ENCODE measurements around the gene PRR5.
A peak's percentile ranks its signal among the peaks of the same experiment; 100 is the strongest.
"Not testable (repeated sequence)": the region's sequence is repeated elsewhere in the genome, so short reads cannot be mapped to it uniquely, and the experiment has no call there.

Gene PRR5

GRCh38 chr22:44701824-44702478 lies at the start of gene PRR5:
TSS of gene PRR5 (plus strand) at chr22:44702204. CDS start at chr22:44702475, 271 bp downstream.
- peak; percentile 88 to 91 for ATAC-seq (replicated peaks)
- H3K27ac Mint-ChIP-seq: peak within 1 kb of the TSS; percentile 37
- DNase-seq: peak; percentile 70
- peaks cover 15 to 18% of the 10 kb centered on the region in 2 donors for H3K4me1 Mint-ChIP-seq
- peaks cover 0 to 19% of the 10 kb centered on the region in 2 donors for H3K27me3 Mint-ChIP-seq
- peak within 1 kb of the TSS; percentile 78 to 84 for H3K4me3 Mint-ChIP-seq
- peaks cover 5 to 7% of the 10 kb centered on the region in 2 donors for H3K36me3 Mint-ChIP-seq
- no peaks in the 10 kb centered on the region for H3K9me3 Mint-ChIP-seq

DNA sequence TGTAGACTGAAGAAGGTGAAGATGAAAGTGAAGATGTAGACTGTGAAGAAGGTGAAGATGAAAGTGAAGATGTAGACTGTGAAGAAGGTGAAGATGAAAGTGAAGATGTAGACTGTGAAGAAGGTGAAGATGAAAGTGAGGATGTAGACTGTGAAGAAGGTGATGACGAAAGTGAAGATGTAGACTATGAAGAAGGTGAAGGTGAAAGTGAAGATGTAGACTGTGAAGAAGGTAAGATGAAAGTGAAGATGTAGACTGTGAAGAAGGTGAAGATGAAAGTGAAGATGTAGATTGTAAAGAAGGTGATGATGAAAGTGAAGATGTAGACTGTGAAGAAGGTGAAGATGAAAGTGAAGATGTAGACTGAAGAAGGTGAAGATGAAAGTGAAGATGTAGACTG lies 49.1 kb upstream of the PRR5 start:
- DNase-seq; H3K4me3 Mint-ChIP-seq; H3K36me3 Mint-ChIP-seq; H3K27ac Mint-ChIP-seq; H3K9me3 Mint-ChIP-seq; ATAC-seq (replicated peaks); H3K4me1 Mint-ChIP-seq: not testable (repeated sequence)
- peaks cover 9 to 20% of the 10 kb centered on the region in 2 donors for H3K27me3 Mint-ChIP-seq

GRCh38 chr22:44658311-44658953 lies 43.6 kb upstream of the PRR5 start:
- H3K4me3 Mint-ChIP-seq: no peak overlapping the region
- H3K27ac Mint-ChIP-seq: no peak overlapping the region
- peaks cover 3 to 23% of the 10 kb centered on the region in 2 donors for H3K4me1 Mint-ChIP-seq
- DNase-seq (no peak), ATAC-seq (replicated peaks) (no peak)
- no peaks in the 10 kb centered on the region for H3K36me3 Mint-ChIP-seq
- H3K9me3 Mint-ChIP-seq: no peaks in the 10 kb centered on the region
- peaks cover 4 to 29% of the 10 kb centered on the region in 2 donors for H3K27me3 Mint-ChIP-seq

GRCh38 chr22:44659140-44659539 lies 42.9 kb upstream of the PRR5 start:
- Mint-ChIP-seq H3K4me3 (no peak overlapping the region), H3K4me1 (peaks cover 6 to 30% of the 10 kb centered on the region in 2 donors), H3K9me3 (no peaks in the 10 kb centered on the region), H3K36me3 (no peaks in the 10 kb centered on the region), H3K27ac (no peak overlapping the region), H3K27me3 (peaks cover 4 to 29% of the 10 kb centered on the region in 2 donors)
- DNase-seq: no peak
- ATAC-seq (replicated peaks): no peak

DNA sequence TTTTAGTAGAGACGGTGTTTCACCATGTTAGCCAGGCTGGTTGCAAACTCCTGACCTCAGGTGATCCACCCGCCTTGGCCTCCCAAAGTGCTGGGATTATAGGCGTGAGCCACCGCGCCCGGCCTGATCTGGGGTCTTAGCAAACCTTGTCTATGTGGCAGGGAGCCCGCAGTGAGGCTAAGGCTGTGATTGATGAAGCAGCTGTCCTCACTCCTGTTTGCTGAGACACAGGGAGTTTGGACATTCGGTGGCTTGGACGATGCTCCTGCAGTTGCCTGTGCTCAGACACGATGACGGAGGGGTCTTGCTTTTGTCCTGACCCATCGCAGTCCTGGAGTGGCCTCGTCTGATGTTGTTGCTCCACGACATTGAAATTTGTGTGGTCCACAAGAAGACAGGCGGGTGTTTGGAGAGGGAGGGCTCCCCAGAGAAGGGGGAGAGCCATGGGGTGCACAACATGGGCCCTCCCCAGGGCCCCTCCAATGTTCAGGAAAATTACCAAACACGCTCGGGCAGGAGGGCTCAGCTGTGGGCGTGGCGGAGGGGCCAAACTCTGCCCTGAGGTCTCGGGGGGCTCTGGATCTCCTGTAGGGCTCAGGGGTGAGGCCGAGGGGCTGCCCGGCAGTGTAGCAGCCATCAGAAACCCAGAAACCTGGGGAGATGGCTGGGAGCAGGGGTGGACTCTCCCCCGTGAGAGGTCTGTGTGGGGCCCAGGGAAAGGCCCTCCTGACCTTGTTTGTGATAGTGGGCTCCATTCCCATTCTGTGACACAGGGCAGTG lies 41.8 kb upstream of the PRR5 start:
- H3K27me3 Mint-ChIP-seq: peaks cover 4 to 29% of the 10 kb centered on the region in 2 donors
- no peaks in the 10 kb centered on the region for H3K36me3 Mint-ChIP-seq
- H3K9me3 Mint-ChIP-seq: no peaks in the 10 kb centered on the region
- DNase-seq: no peak
- H3K27ac Mint-ChIP-seq: no peak overlapping the region
- no peak for ATAC-seq (replicated peaks)
- no peak overlapping the region for H3K4me3 Mint-ChIP-seq
- peaks cover 13 to 41% of the 10 kb centered on the region in 2 donors for H3K4me1 Mint-ChIP-seq

DNA sequence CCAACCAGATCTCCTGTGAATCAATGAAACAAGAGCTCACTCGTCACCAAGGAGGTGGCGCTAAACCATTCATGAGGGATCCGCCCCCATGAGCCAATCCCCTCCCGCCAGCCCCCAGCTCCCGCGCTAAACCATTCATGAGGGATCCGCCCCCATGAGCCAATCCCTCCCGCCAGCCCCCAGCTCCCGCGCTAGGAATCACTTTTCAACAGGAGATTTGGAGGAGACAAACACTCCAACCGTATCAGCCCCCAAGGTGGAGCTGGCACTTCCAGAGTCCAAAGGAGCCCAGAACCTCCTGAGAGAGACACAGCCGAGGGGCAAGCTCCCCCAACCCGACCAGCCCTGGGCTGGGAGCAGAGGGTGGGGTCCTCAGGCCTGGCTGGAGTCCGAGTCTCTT lies 40.9 kb upstream of the PRR5 start:
- peaks cover 9 to 29% of the 10 kb centered on the region in 2 donors for H3K27me3 Mint-ChIP-seq
- no peak for DNase-seq
- H3K4me3 Mint-ChIP-seq: no peak overlapping the region
- ATAC-seq (replicated peaks): no peak
- H3K9me3 Mint-ChIP-seq: no peaks in the 10 kb centered on the region
- H3K36me3 Mint-ChIP-seq: no peaks in the 10 kb centered on the region
- H3K4me1 Mint-ChIP-seq: peaks cover 13 to 43% of the 10 kb centered on the region in 2 donors
- no peak overlapping the region for H3K27ac Mint-ChIP-seq

GRCh38 chr22:44661659-44662569 lies 40.1 kb upstream of the PRR5 start:
- H3K9me3 Mint-ChIP-seq: no peaks in the 10 kb centered on the region
- H3K27ac Mint-ChIP-seq: no peak overlapping the region
- DNase-seq (no peak), ATAC-seq (replicated peaks) (peak; percentile 73 to 85)
- H3K27me3 Mint-ChIP-seq: peaks cover 12 to 29% of the 10 kb centered on the region in 2 donors
- H3K36me3 Mint-ChIP-seq: no peaks in the 10 kb centered on the region
- H3K4me1 Mint-ChIP-seq: peaks cover 13 to 43% of the 10 kb centered on the region in 2 donors
- no peak overlapping the region for H3K4me3 Mint-ChIP-seq

DNA sequence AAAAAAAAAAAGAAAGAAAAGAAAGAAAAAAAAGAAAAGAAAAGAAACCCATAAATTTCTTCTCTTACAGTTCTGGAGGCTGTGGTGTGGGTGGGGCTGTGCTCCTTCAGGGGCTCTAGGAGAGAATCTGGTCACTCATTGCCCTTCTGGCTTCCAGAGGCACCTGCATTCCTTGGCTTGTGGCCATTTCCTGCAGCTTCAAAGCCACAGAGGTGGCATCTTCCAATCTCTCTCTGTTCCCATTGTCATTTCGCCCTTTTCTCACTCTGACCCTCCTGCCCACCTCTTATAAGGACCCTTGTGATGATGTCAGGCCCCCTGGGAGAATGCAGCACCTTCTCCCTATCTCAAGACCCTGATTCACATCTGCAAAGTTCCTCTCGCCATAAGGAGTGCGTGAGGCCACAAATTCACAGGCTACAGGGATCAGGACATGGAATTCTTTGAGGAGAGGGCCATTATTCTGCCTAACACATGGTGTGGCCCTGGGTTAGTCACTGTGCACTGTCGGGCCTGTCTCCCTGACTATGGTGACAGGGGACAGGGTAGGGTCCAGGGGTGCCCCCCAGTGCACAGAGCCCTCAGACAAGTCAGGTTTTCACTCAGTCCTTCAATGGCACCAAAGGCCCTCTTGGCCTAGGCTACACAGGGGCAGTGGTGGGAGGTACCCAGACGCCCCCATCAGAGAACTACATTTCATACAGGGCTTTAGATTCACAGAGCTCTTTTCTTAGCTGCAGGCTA lies 38.6 kb upstream of the PRR5 start:
- DNase-seq: no peak
- H3K4me3 Mint-ChIP-seq: no peak overlapping the region
- no peaks in the 10 kb centered on the region for H3K9me3 Mint-ChIP-seq
- no peak overlapping the region for H3K27ac Mint-ChIP-seq
- peaks cover 20 to 50% of the 10 kb centered on the region in 2 donors for H3K4me1 Mint-ChIP-seq
- peaks cover 13 to 25% of the 10 kb centered on the region in 2 donors for H3K27me3 Mint-ChIP-seq
- H3K36me3 Mint-ChIP-seq: no peaks in the 10 kb centered on the region
- ATAC-seq (replicated peaks): no peak

DNA sequence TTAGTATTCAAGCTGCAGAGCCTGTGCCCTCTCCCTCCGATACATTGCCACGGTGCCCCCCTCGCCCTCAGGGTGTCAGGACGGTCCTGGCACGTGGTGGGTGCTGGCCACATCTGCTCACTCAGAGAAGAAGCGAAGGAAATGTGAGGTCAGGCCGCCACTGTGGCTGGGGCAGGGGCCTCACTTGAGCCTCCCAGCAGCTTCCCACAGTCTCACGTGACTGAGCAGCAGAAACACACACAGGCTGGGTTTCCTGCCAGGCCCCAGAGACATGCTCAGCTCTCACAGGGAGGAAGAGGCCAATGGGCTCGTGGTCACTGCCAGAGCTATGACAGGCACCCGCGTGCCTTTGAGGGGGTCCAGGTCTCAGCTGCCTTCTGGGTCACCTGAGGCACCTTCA lies 37.9 kb upstream of the PRR5 start:
- no peaks in the 10 kb centered on the region for H3K36me3 Mint-ChIP-seq
- DNase-seq (no peak), ATAC-seq (replicated peaks) (peak; percentile 42 to 48)
- H3K9me3 Mint-ChIP-seq: no peaks in the 10 kb centered on the region
- H3K4me3 Mint-ChIP-seq: no peak overlapping the region
- H3K27me3 Mint-ChIP-seq: peaks cover 13 to 25% of the 10 kb centered on the region in 2 donors
- H3K27ac Mint-ChIP-seq: no peak overlapping the region
- H3K4me1 Mint-ChIP-seq: peaks cover 21 to 54% of the 10 kb centered on the region in 2 donors

- ATAC-seq (replicated peaks) (no peak), DNase-seq (no peak)
- Mint-ChIP-seq H3K4me1 (peaks cover 22 to 60% of the 10 kb centered on the region in 2 donors), H3K36me3 (no peaks in the 10 kb centered on the region), H3K27me3 (peaks cover 14 to 27% of the 10 kb centered on the region in 2 donors), H3K4me3 (no peak overlapping the region), H3K9me3 (no peaks in the 10 kb centered on the region), H3K27ac (no peak overlapping the region)
Observed at GRCh38 chr22:44665115-44665514, 36.9 kb upstream of the PRR5 start.

DNA sequence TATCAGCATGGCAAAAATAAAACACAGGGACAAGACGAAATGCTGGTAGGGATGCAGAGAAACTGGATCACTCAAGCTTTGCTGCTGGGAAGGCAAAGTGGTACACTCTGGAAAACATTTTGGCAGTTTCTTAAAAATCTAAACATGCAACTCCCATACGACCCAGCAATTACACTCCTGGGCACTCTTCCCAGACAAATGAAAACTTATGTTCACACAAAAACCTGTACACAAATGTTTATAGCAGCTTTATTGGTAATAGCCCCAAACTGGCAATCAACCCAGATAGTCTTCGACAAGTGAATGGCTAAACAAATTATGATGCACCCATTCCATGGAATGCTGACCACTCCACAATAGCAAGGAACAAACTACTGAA lies 35.8 kb upstream of the PRR5 start:
- H3K27ac Mint-ChIP-seq: no peak overlapping the region
- H3K27me3 Mint-ChIP-seq: peaks cover 24 to 30% of the 10 kb centered on the region in 2 donors
- no peak overlapping the region for H3K4me3 Mint-ChIP-seq

DNA sequence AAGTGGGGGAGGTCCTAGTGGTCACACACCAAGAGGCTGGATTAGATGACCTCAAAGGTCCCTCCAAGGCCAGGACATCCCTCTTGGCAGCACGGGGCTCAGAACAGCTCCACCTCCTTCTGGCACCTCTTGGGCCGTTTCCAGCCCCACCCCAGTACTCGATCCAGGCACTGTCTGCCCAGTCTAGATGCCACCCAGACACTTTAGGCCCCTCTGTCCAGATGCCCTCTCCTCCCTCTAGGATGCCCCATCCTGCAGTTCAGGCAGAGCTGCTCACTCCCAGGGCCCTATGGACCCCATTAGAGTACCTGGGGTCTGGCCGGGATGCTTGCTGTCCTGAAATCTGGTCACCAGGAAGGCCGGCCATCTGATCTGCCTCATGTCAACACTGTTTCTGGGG lies 34.7 kb upstream of the PRR5 start:
- Mint-ChIP-seq H3K4me3 (peak overlapping the region; percentile 66 to 67), H3K4me1 (peaks cover 24 to 42% of the 10 kb centered on the region in 2 donors), H3K27ac (no peak overlapping the region), H3K36me3 (no peaks in the 10 kb centered on the region), H3K9me3 (no peaks in the 10 kb centered on the region), H3K27me3 (peaks cover 35 to 40% of the 10 kb centered on the region in 2 donors)
- no peak for ATAC-seq (replicated peaks)
- DNase-seq: no peak

More for the DNA sequence above, 35.8 kb upstream of the PRR5 start:
- Mint-ChIP-seq H3K4me1 (peaks cover 24 to 52% of the 10 kb centered on the region in 2 donors), H3K36me3 (no peaks in the 10 kb centered on the region), H3K9me3 (no peaks in the 10 kb centered on the region)
- ATAC-seq (replicated peaks): no peak
- no peak for DNase-seq

- peak overlapping the region; percentile 31 for H3K27ac Mint-ChIP-seq
- ATAC-seq (replicated peaks) (peak; percentile 3 to 41), DNase-seq (no peak)
- peak overlapping the region; percentile 66 to 67 for H3K4me3 Mint-ChIP-seq
- H3K27me3 Mint-ChIP-seq: peaks cover 39 to 45% of the 10 kb centered on the region in 2 donors
- H3K4me1 Mint-ChIP-seq: peaks cover 24 to 38% of the 10 kb centered on the region in 2 donors
- no peaks in the 10 kb centered on the region for H3K36me3 Mint-ChIP-seq
- H3K9me3 Mint-ChIP-seq: no peaks in the 10 kb centered on the region
Observed at GRCh38 chr22:44667829-44668189, 34.2 kb upstream of the PRR5 start.
